HG03439 (cell line): ENCODE data around the gene CCL8.

ENCODE experiments used
- ATAC-seq: cut with Tn5 transposase; IDR thresholded peaks from one replicate; pipeline ENCODE4 v1.9.1; 2021; ENCODE audit warnings: mild to moderate bottlenecking, moderate library complexity; ENCODE audit not compliant: unreplicated experiment

Gene CCL8

DNA sequence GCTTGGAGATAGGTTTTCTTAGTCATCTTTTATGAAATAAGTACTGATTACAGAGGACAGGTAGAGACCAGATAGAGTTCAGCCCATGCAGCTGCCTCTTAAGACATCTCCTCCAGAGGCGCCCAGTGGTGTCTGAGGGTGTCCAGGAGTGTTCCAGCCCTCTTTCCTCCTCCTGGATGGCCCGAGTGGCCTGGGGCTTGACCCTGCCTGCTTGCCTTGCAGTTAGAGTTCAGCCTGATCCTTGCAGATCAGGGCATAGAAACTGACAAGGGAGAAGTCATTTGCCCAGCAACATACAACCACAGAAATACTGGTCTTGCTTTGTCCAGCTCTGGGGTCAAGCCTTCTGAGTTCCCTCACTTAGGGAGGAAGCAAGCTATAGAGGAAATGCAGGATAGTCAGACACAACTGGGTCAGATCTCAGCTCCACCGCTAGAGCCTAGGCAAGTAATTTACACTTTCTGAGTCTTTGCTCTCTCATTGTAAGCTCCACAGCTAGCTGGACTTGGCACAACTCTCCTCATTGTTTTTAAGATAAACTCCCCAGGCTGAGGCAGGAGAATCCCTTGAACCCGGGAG lies 47.4 kb downstream of the CCL8 start:
- no peak for ATAC-seq

DNA sequence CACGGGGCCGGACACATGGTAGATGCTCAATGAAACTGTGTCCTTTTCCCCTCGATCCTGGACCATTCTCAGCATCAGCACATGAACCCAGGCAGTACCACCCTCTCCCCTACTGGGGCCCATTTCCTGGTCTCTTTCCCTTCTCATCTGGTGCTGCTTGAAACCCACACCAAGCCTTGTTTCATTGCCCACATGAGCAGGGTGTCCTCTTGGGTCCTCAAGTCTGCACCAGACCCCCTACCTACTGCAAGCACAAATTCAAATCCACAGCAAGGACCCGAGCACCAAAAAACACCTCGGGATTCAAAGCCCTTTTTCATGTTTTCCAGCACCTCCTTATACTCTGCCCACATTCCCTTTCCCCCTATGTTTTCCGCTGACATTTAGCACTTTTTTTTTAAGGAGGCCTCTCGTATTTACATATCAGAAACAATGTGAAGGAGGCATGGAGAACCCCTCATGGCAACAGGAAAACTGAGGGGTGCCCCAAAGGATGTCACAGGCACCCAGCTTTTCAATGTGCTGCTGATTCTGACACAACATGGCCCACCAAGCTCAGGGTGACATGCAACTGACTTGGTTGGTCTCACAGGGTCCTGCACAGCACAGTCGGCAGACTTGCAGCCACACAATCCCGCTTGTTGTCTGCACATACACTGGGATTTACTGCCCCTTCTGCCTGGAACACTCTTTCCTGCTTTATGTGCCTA lies 48.4 kb downstream of the CCL8 start:
- no peak for ATAC-seq

DNA sequence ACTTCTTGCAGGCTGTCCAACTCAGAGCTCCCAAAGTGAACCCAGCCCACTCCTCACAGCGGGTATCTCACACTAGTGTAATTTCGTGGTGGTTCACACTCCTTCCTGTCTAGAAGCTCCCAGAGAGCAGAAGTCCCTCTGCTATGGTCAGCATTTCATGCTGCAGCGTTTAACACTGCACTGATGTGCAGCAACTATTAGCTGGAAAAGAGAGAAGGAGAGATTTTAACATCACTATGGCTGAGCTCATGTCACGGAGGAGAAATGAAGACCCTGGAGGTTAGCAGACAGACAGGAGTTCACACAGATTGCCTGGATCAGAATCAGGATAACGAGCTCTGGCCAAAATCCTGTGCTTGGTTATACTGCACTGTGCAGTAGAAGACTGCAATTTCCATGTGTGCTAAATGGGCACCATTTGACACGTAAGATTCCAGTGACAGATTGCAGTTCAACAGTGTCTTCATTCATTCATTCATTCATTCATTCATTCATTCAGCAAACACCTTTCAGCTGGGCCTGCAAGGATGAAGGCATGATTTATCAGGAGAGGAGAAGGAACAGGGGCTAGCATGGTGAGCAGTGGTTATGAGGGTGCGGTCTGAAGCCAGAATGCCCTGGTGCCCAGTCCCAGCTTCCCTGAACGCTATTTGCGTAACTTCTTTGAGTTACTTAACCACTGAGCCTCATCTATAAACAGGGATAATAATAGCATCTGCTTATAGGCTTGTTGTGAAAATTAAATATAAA lies 49.1 kb downstream of the CCL8 start:
- ATAC-seq: no peak

- ATAC-seq: no peak
Measured at GRCh38 chr17:34368946-34369500, 49.8 kb downstream of the CCL8 start.

DNA sequence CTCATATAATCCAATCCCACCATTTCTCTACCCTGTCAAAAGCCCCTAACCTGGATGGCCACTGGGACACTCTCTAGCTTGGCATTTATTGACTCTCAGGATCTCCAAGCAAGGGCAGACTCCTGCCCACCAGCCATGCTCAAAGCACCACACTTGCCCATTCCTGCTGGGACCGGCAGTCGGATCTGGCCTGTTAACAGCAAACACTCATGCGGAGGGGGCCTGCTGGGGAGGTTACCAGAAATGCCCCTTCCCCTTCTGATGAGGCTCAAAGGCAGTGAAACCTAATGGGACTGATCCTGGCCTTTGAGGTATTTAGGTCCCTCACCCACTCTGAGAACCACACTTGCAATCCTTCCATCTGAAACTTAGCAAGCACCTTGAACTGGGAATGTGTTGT lies 50.3 kb downstream of the CCL8 start:
- ATAC-seq: no peak

GRCh38 chr17:34370376-34370996 lies 51.3 kb downstream of the CCL8 start:
- no peak for ATAC-seq

DNA sequence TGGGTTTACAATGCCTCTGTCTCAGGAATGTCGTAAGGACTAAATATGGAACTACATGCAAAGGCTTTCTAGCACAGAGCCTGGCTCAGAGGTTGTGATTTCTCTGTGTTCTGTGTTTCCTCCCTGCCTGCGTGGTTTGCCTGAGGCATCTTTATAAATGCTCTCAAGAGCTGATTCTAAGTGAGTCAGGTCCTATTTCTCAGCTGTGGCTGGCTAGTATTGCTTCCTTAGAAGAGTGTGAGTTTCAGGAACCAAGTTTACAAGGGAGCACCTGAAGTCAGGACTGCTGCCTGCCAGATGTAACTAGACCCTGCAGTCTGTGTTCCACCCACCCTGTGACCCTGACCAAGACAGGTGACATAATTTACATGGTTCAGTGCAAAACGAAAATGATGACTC lies 51.8 kb downstream of the CCL8 start:
- ATAC-seq: no peak
